HCT116 (cell line): Measurements from ENCODE around the gene ATP1A4. TPM values are rescaled to one million over a fixed set of nuclear protein-coding genes. Genes with fewer than 3 reads are reported as not detected.

Experiments
- ATAC-seq: fragments of 200-7000 bp; cut with Tn5 transposase; 2 replicates; pipeline ENCODE4 v1.9.1; 2020; ENCODE audit warnings: mild to moderate bottlenecking, moderate library complexity
- BruUV-seq: library from RNA; stranded (reverse); fragments of 400-500 nt; replicated peaks from 2 replicates; lab custom pipeline; 2021; lab: Mats Ljungman, UMichigan
- CTCF ChIA-PET: fragments of 300-600 bp; sonication (Branson Sonifier 250); formaldehyde crosslinking; loops from one replicate; lab custom pipeline; 2021; ENCODE audit warnings: antibody characterized with exemption; lab: Charles Lee
- POLR2A ChIA-PET: fragments of 300-600, 350-600 bp; sonication (Branson Sonifier 250); formaldehyde crosslinking; loops from one replicate; lab custom pipeline; 2021; ENCODE audit warnings: antibody characterized with exemption; lab: Charles Lee
- RAD21 ChIA-PET, 2 experiments: fragments of 300-600 bp; sonication (Branson Sonifier 250); formaldehyde crosslinking; loops; one replicate each; lab custom pipeline; 2023; ENCODE audit warnings: low total read pairs in 2 of 2; ENCODE audit not compliant: uncharacterized antibody in 2 of 2, unreplicated experiment in 2 of 2, low non-redundant PET in 1 of 2; lab: Charles Lee
- DNase-seq: peaks from one replicate; pipeline ENCODE4 v3.0.0-alpha.2; 2010; ENCODE audit warnings: low read depth, low spot score
- H2AFZ ChIP-seq: fragments of 200-600 bp; shearing (Covaris generic), sonication (generic); 2 replicates; pipeline ENCODE4 v1.6.1; 2017; ENCODE audit warnings: low read depth, mixed run types, mixed read lengths, antibody characterized with exemption, low read length; ENCODE audit not compliant: poor library complexity, severe bottlenecking
- H3K27ac ChIP-seq: 2 replicates; pipeline ENCODE4 v1.5.1; 2012; ENCODE audit warnings: low read depth, low read length
- H3K27me3 ChIP-seq: fragments of 200-600 bp; sonication (generic); 2 replicates; pipeline ENCODE4 v1.6.1; 2016; ENCODE audit warnings: mixed run types, low read length, mixed read lengths; ENCODE audit not compliant: insufficient read depth
- H3K36me3 ChIP-seq, 2 experiments: fragments of 200-500 bp in 1 of 2; fragments of 200-600 bp in 1 of 2; sonication (Bioruptor generic) in 1 of 2; sonication (generic) in 1 of 2; 2 replicates each; pipeline versions ENCODE4 v1.5.1 to v1.6.1; 2014 to 2016; ENCODE audit warnings: low read length in 2 of 2, inconsistent platforms in 1 of 2, mixed read lengths in 1 of 2, mixed run types in 1 of 2; ENCODE audit not compliant: insufficient read depth in 2 of 2, control insufficient read depth in 1 of 2
- H3K4me1 ChIP-seq, 2 experiments: fragments of 200-600 bp in 1 of 2; sonication (generic) in 1 of 2; 2 replicates each; pipeline versions ENCODE4 v1.5.1 to v1.6.1; 2012 to 2017; ENCODE audit warnings: low read length in 2 of 2, inconsistent platforms in 1 of 2, mild to moderate bottlenecking in 1 of 2, mixed read lengths in 1 of 2, mixed run types in 1 of 2, moderate library complexity in 1 of 2; ENCODE audit not compliant: insufficient read depth in 2 of 2, control insufficient read depth in 1 of 2
- H3K4me2 ChIP-seq: fragments of 200-600 bp; sonication (generic); 2 replicates; pipeline ENCODE4 v1.6.1; 2017; ENCODE audit warnings: mixed run types, low read length, mixed read lengths
- H3K4me3 ChIP-seq, 2 experiments: fragments of 200-600 bp in 1 of 2; sonication (generic) in 1 of 2; replicated peaks in 1 of 2; 2 replicates each; pipeline ENCODE4 v1.5.1; 2011 to 2016; ENCODE audit warnings: low read length in 2 of 2, control low read depth in 1 of 2, low read depth in 1 of 2, mild to moderate bottlenecking in 1 of 2, mixed read lengths in 1 of 2, mixed run types in 1 of 2
- H3K79me2 ChIP-seq: fragments of 200-600 bp; sonication (generic); 2 replicates; pipeline ENCODE4 v1.6.1; 2017; ENCODE audit warnings: mild to moderate bottlenecking, mixed run types, low read length, moderate library complexity, mixed read lengths; ENCODE audit not compliant: insufficient read depth
- H3K9ac ChIP-seq: fragments of 200-600 bp; sonication (generic); 2 replicates; pipeline ENCODE4 v1.6.1; 2016; ENCODE audit warnings: low read length, mixed read lengths
- H3K9me2 ChIP-seq: fragments of 200-600 bp; sonication (generic), shearing (Covaris generic); 2 replicates; pipeline ENCODE4 v1.6.1; 2017; ENCODE audit warnings: mixed run types, mild to moderate bottlenecking, moderate library complexity; ENCODE audit not compliant: insufficient read depth
- H3K9me3 ChIP-seq, 2 experiments: fragments of 200-500 bp in 1 of 2; fragments of 200-600 bp in 1 of 2; sonication (Bioruptor generic) in 1 of 2; sonication (generic) in 1 of 2; 2 replicates each; pipeline ENCODE4 v1.6.1; 2014 to 2017; ENCODE audit warnings: low read length in 2 of 2, mixed read lengths in 2 of 2, inconsistent platforms in 1 of 2, low read depth in 1 of 2, mild to moderate bottlenecking in 1 of 2, mixed run types in 1 of 2, moderate library complexity in 1 of 2; ENCODE audit not compliant: control insufficient read depth in 1 of 2, insufficient read depth in 1 of 2
- H4K20me1 ChIP-seq: fragments of 200-600 bp; sonication (generic), shearing (Covaris generic); 2 replicates; pipeline ENCODE4 v1.6.1; 2017; ENCODE audit warnings: mixed run types, mild to moderate bottlenecking, moderate library complexity; ENCODE audit not compliant: insufficient read depth
- CBX3 ChIP-seq: IDR thresholded peaks from 2 replicates; pipeline ENCODE4 v1.6.1; 2012; ENCODE audit warnings: low read depth
- ELF1 ChIP-seq: IDR thresholded peaks from 2 replicates; pipeline ENCODE4 v1.6.1; 2012; ENCODE audit warnings: low read depth, borderline replicate concordance
- POLR2AphosphoS5 ChIP-seq: IDR thresholded peaks from 2 replicates; pipeline ENCODE4 v1.6.1; 2011; ENCODE audit warnings: mild to moderate bottlenecking, low read depth, low read length, moderate library complexity
- RAD21 ChIP-seq: IDR thresholded peaks from 2 replicates; pipeline ENCODE4 v1.6.1; 2012; ENCODE audit warnings: low read depth, mild to moderate bottlenecking
- SIN3A ChIP-seq: IDR thresholded peaks from 2 replicates; pipeline ENCODE4 v1.6.1; 2012; ENCODE audit warnings: low read depth
- SP1 ChIP-seq: IDR thresholded peaks from 2 replicates; pipeline ENCODE4 v1.6.1; 2012; ENCODE audit warnings: low read depth
- YY1 ChIP-seq: IDR thresholded peaks from 2 replicates; pipeline ENCODE4 v1.6.1; 2011; ENCODE audit warnings: low read length, low read depth, moderate library complexity, mild to moderate bottlenecking; ENCODE audit not compliant: insufficient replicate concordance; ENCODE audit errors: extremely low read depth
- intact Hi-C: fragments of 100-400 bp; cut with micrococcal nuclease; formaldehyde crosslinking; loops from 2 replicates; pipeline ENCODE4 v1.10.0; 2022
- total RNA-seq: library from RNA; stranded (reverse); gene quantifications from one replicate; pipeline ENCODE4 v1.2.1, GENCODE V29; 2021; ENCODE audit not compliant: unreplicated experiment
- TF ChIP-seq, protein P1 (sequence below), 3 experiments: fragments of 200-600 bp in 1 of 3; sonication (generic) in 1 of 3; IDR thresholded peaks in 2 of 3; conservative IDR thresholded peaks in 1 of 3; 2 replicates each; pipeline ENCODE4 v1.5.1; 2012 to 2017; ENCODE audit warnings: low read depth in 2 of 3, low read length in 2 of 3, antibody characterized with exemption in 1 of 3, borderline replicate concordance in 1 of 3, control low read depth in 1 of 3, mild to moderate bottlenecking in 1 of 3, mixed read lengths in 1 of 3, mixed run types in 1 of 3, moderate library complexity in 1 of 3; ENCODE audit not compliant: insufficient read depth in 1 of 3

The ATP1A4 gene
- total RNA-seq, 1 experiment from 2014 or later, result not detected

DNA sequence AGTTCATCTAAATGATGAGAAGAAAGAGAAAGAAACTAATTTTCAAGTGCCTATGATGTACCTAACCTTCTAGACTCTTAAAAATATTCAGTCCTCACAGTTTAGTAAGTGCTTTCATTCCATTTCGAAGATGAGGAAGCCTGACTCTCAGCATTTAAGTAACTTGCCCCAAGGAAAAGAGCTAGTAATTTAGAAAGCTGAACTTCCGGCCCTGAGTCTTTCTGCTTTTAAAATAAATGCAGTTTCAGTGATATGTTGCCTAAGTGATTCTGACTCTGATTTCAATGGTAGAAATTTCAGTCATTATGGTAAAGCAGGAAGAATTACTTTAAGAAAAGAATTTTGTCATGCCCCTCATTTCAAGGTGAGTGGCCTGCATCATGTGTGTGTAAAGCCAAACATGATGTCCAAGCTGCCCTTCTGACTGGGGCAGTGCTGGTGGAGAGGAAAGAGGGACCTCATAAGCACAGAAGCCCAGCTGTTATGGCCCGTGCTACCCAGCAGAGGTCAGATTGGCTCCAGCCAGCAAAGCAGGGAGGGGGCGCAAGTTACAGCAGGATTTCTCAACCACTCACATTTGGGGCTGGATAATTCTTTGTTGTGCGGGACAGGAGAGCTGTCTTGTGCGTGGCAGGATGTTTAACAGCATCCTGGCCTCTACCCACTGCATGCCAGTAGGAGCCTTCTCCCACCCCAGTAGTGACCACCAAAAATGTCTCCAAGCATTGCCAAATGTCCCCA, 10.7 kb downstream of the ATP1A4 start:
- Histone ChIP-seq H3K4me3 (no peak overlapping the region), H4K20me1 (no peaks in the 10 kb centered on the region), H3K9me2 (no peaks in the 10 kb centered on the region), H3K4me2 (no peak overlapping the region), H3K9me3 (no peaks in the 10 kb centered on the region), H3K79me2 (no peaks in the 10 kb centered on the region), H3K4me1 (no peaks in the 10 kb centered on the region), H2AFZ (no peak overlapping the region), H3K9ac (no peak overlapping the region), H3K36me3 (no peaks in the 10 kb centered on the region), H3K27me3 (no peaks in the 10 kb centered on the region), H3K27ac (no peak overlapping the region)
- intact Hi-C loops, result loop anchor here (1.0 to 2.0 kb wide), 2 partner anchors 61 to 90 kb away; no protein-coding TSS in a partner anchor
- POLR2A ChIA-PET, result no interaction called here
- TF ChIP-seq, protein P1, sequence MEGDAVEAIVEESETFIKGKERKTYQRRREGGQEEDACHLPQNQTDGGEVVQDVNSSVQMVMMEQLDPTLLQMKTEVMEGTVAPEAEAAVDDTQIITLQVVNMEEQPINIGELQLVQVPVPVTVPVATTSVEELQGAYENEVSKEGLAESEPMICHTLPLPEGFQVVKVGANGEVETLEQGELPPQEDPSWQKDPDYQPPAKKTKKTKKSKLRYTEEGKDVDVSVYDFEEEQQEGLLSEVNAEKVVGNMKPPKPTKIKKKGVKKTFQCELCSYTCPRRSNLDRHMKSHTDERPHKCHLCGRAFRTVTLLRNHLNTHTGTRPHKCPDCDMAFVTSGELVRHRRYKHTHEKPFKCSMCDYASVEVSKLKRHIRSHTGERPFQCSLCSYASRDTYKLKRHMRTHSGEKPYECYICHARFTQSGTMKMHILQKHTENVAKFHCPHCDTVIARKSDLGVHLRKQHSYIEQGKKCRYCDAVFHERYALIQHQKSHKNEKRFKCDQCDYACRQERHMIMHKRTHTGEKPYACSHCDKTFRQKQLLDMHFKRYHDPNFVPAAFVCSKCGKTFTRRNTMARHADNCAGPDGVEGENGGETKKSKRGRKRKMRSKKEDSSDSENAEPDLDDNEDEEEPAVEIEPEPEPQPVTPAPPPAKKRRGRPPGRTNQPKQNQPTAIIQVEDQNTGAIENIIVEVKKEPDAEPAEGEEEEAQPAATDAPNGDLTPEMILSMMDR (IDR thresholded peaks at IDR 0.05 in 2 of 3, conservative IDR thresholded peaks at IDR 0.05 in 1 of 3; ENCODE audit: borderline replicate concordance in 1 of 3, insufficient read depth in 1 of 3, low read depth in 2 of 3, low read length in 2 of 3), result peak; percentile 43 to 61 (median 55); a peak in 5 of 6 replicates
- TF ChIP-seq SIN3A (no peak), ELF1 (no peak), POLR2AphosphoS5 (no peak), CBX3 (no peak), RAD21 (peak; percentile 59), YY1 (no peak), SP1 (no peak)
- RAD21 ChIA-PET, result no interaction called here
- ATAC-seq (peak; percentile 93), DNase-seq (no peak)
- BruUV-seq, result no TSS peak
- CTCF ChIA-PET, result interaction anchor here (0.9 to 1.7 kb wide), 6 partner anchors 53 to 215 kb away, joined by 3 to 13 read pairs (median 4); no protein-coding TSS in a partner anchor
